Prostate gland (tissue), 2 donors: ENCODE results near the gene KRTAP10-11. TPM values are rescaled to one million over a fixed set of nuclear protein-coding genes. Genes with fewer than 3 reads are reported as not detected.
"Not testable (repeated sequence)": the region's sequence is repeated elsewhere in the genome, so short reads cannot be mapped to it uniquely, and the experiment has no call there.

Experiments used
- DNase-seq: peaks from one replicate; pipeline ENCODE4 v3.0.0-alpha.2; 2019; ENCODE audit warnings: low spot score
- H3K27ac ChIP-seq, 2 donors: fragments of 200-600 bp; sonication (generic); 2 replicates each; pipeline ENCODE4 v1.5.1; 2017 to 2019
- H3K27me3 ChIP-seq: fragments of 200-600 bp; sonication (generic); replicated peaks from 2 replicates; pipeline ENCODE4 v1.5.1; 2019; ENCODE audit not compliant: insufficient read depth
- H3K36me3 ChIP-seq, 2 donors: fragments of 200-600 bp; sonication (generic); 1 replicate in 1 of 2; 2 replicates in 1 of 2; pipeline versions ENCODE4 v1.5.1 to v1.8.1; 2017 to 2019
- H3K4me1 ChIP-seq: fragments of 200-600 bp; sonication (generic); replicated peaks from 2 replicates; pipeline ENCODE4 v1.5.1; 2019
- H3K4me3 ChIP-seq, 2 donors: fragments of 200-600 bp; sonication (generic); 2 replicates each; pipeline ENCODE4 v1.5.1; 2017 to 2019
- H3K9me3 ChIP-seq: fragments of 200-600 bp; sonication (generic); 2 replicates; pipeline ENCODE4 v1.5.1; 2017
- POLR2A ChIP-seq: fragments of 450-650 bp; IDR thresholded peaks from one replicate; pipeline ENCODE4 v1.6.1; 2016; ENCODE audit warnings: antibody characterized with exemption, mild to moderate bottlenecking
- POLR2AphosphoS5 ChIP-seq: sonication (generic); formaldehyde crosslinking; IDR thresholded peaks from one replicate; pipeline ENCODE4 v1.6.1; 2017; ENCODE audit warnings: antibody characterized with exemption
- WGBS: methylation state at CpG from one replicate; pipeline ENCODE4 v1.1.5; 2018; 5-methylcytosine and 5-hydroxymethylcytosine counted together
- intact Hi-C: fragments of 100-400 bp; cut with DNase I; formaldehyde crosslinking; loops from one replicate; pipeline ENCODE4 v1.14.2; 2022
- total RNA-seq, 2 donors: library from RNA; depleted of rRNA; stranded (reverse); fragments of >200 nt; gene quantifications; one replicate each; pipeline ENCODE4 v1.1.0, GENCODE V29; 2016
- TF ChIP-seq, protein P1 (sequence below), 4 experiments: fragments of 200-600 bp in 2 of 4; fragments of 450-650 bp in 2 of 4; sonication (generic) in 2 of 4; IDR thresholded peaks; 1 replicate in 3 of 4; 2 replicates in 1 of 4; pipeline ENCODE4 v1.5.1; 2016 to 2019; ENCODE audit warnings: antibody characterized with exemption in 4 of 4, mild to moderate bottlenecking in 2 of 4, moderate library complexity in 2 of 4

The KRTAP10-11 gene
- total RNA-seq, 2 donors from 2014 or later: not detected

DNA sequence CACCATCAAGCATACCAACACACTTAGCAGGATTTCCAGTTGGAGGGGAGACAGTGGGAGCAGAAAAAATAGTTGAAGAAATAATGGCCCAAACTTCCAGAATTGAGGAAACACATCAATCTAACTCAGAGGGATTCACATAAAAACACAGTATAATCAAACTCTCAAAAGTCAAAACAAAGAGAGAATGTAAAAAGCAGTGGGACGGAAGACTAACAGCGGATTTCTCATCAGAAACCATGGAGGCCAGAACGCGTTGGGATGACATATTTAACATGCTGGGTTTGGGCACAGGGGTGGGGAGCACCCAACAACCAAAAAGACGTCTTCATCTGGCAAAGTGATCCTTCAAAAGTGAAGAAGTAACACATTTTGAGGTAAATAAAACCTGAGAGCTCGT is 26.3 kb upstream of the KRTAP10-11 start:
- no peak for DNase-seq
- H3K4me3 ChIP-seq: no peak overlapping the region
- no peaks in the 10 kb centered on the region for H3K9me3 ChIP-seq
- 92% methylated on average over 6 of the region's 6 CpGs for WGBS
- H3K4me1 ChIP-seq: no peaks in the 10 kb centered on the region
- no peak for TF ChIP-seq POLR2AphosphoS5
- TF ChIP-seq POLR2A: no peak
- TF ChIP-seq, protein P1, sequence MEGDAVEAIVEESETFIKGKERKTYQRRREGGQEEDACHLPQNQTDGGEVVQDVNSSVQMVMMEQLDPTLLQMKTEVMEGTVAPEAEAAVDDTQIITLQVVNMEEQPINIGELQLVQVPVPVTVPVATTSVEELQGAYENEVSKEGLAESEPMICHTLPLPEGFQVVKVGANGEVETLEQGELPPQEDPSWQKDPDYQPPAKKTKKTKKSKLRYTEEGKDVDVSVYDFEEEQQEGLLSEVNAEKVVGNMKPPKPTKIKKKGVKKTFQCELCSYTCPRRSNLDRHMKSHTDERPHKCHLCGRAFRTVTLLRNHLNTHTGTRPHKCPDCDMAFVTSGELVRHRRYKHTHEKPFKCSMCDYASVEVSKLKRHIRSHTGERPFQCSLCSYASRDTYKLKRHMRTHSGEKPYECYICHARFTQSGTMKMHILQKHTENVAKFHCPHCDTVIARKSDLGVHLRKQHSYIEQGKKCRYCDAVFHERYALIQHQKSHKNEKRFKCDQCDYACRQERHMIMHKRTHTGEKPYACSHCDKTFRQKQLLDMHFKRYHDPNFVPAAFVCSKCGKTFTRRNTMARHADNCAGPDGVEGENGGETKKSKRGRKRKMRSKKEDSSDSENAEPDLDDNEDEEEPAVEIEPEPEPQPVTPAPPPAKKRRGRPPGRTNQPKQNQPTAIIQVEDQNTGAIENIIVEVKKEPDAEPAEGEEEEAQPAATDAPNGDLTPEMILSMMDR (IDR thresholded peaks at IDR 0.05): no peak
- no peaks in the 10 kb centered on the region for H3K27me3 ChIP-seq
- intact Hi-C loops: no loop called here
- no peak overlapping the region for H3K27ac ChIP-seq
- H3K36me3 ChIP-seq: no peaks in the 10 kb centered on the region

DNA sequence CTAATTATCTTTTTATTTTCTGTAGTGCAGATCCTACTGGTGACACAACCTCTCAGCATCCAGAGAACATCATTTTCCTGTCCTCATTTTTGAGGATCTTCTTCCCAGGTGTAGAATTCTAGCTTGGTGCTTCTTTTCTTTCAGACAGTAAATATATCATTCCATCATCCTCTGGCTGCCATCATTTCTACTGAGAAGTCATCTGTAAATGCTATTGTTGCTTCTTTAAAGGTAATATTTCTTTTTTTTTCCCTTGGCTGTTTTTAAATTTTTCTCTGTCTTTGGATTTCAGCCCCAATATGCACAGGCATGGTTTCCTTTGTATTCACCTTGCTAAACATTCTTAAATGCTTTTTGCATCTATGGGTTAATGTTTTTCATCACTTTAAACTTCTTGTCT is 22.6 kb upstream of the KRTAP10-11 start:
- TF ChIP-seq, protein P1 (IDR thresholded peaks at IDR 0.05): no peak
- no peak for TF ChIP-seq POLR2A
- TF ChIP-seq POLR2AphosphoS5: no peak
- Histone ChIP-seq H3K27ac (no peak overlapping the region), H3K27me3 (no peaks in the 10 kb centered on the region), H3K4me1 (no peaks in the 10 kb centered on the region), H3K9me3 (no peaks in the 10 kb centered on the region), H3K36me3 (no peaks in the 10 kb centered on the region), H3K4me3 (no peak overlapping the region)
- no peak for DNase-seq
- intact Hi-C loops: no loop called here

DNA sequence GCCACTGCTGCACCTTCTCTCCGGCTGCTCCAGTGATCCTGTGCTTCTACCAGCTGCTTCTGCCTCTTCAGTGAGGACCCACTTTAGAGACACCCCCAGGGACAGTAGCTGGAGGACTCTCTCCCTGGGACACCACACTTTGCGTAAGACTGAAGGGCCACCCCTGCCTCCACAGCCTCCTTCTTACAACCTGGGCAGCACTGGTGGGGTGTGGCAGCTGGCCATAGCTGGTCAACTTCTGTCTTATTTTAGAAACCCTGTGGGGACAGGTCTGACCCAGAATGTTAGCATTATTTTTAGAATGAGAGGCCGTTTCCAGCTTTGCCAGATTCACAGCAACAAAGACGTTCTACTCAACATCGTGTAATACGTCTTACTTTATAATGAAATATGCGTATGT is 20.5 kb upstream of the KRTAP10-11 start:
- no peaks in the 10 kb centered on the region for H3K36me3 ChIP-seq
- no peaks in the 10 kb centered on the region for H3K27me3 ChIP-seq
- WGBS: 91% methylated on average over 7 of the region's 7 CpGs
- no peaks in the 10 kb centered on the region for H3K4me1 ChIP-seq
- no peak for DNase-seq
- H3K4me3 ChIP-seq: no peak overlapping the region
- H3K27ac ChIP-seq: no peak overlapping the region
- no peaks in the 10 kb centered on the region for H3K9me3 ChIP-seq
- TF ChIP-seq POLR2A (no peak), POLR2AphosphoS5 (no peak)
- TF ChIP-seq, protein P1 (IDR thresholded peaks at IDR 0.05): no peak
- intact Hi-C loops: no loop called here

DNA sequence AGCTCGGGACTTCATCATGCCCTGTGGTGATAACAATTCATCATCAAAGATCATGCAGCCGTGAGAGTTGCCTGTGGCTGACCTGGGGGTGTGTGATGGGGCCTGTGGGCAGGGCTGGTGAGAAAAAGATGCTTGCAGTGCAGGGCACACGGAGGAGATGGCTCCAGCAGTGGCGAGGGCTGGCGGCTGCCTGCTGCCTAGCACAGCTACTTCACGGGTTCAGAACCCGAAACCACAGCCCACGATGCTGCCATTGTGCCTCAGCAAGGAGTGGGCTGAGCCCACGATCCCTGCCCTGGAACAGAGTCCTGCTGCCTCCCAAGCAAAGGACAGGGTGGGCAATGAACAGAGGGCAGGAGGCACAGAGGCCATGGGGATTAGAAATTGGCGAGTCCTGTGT is 20.0 kb upstream of the KRTAP10-11 start:
- intact Hi-C loops: no loop called here
- WGBS: 75% methylated on average over 10 of the region's 10 CpGs
- no peaks in the 10 kb centered on the region for H3K4me1 ChIP-seq
- no peak for DNase-seq
- TF ChIP-seq POLR2A (no peak), POLR2AphosphoS5 (no peak)
- TF ChIP-seq, protein P1 (IDR thresholded peaks at IDR 0.05): no peak
- H3K36me3 ChIP-seq: no peaks in the 10 kb centered on the region
- H3K4me3 ChIP-seq: no peak overlapping the region
- no peaks in the 10 kb centered on the region for H3K9me3 ChIP-seq
- H3K27ac ChIP-seq: no peak overlapping the region
- H3K27me3 ChIP-seq: no peaks in the 10 kb centered on the region

DNA sequence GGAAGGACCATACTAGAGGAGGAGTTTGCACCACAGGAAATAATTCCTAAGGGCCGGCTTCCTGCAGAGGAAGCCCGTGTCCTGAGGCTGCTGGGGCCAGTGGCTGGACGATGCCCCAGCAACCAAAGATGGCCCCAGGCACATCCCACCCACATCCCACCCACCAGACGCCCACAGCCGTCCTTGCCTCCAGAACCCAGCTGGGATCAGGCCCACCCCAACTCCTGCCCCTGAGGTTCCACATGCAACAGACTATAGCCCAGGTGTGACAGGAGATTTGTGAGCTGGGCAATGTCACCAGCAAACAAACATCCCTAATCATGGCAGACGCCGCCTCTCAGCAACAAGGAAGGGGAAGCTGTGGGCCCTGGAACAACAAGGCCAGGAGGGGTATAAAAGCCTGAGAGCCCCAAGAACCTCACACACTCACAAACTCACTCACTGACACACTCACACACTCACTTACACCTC is 19.5 kb upstream of the KRTAP10-11 start, which contains the start of gene KRTAP10-9:
TSS of gene KRTAP10-9 (plus strand) at position 421 of the 471 bp plus-strand sequence. CDS start 79 bp downstream, outside the sequence.
- WGBS: 59% methylated on average over 7 of the region's 7 CpGs
- Histone ChIP-seq H3K36me3 (no peaks in the 10 kb centered on the region), H3K27me3 (no peaks in the 10 kb centered on the region), H3K27ac (no peak within 1 kb of the TSS), H3K4me3 (no peak within 1 kb of the TSS), H3K9me3 (no peaks in the 10 kb centered on the region), H3K4me1 (no peaks in the 10 kb centered on the region)
- TF ChIP-seq POLR2A: no peak
- TF ChIP-seq POLR2AphosphoS5: no peak
- TF ChIP-seq, protein P1 (IDR thresholded peaks at IDR 0.05): no peak
- intact Hi-C loops: no loop called here
- DNase-seq: no peak

DNA sequence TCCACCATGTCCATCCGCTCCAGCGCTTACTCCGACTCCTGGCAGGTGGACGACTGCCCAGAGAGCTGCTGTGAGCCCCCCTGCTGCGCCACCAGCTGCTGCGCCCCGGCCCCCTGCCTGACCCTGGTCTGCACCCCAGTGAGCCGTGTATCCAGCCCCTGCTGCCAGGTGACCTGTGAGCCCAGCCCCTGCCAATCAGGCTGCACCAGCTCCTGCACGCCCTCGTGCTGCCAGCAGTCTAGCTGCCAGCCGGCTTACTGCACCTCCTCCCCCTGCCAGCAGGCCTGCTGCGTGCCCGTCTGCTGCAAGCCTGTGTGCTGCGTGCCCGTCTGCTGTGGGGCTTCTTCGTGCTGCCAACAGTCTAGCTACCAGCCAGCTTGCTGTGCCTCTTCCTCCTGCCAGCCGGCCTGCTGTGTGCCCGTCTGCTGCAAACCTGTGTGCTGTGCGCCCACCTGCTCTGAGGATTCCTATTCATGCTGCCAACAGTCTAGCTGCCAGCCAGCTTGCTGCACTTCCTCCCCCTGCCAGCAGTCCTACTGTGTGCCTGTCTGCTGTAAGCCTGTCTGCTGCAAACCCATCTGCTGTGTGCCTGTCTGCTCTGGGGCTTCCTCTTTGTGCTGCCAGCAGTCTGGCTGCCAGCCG is 18.9 kb upstream of the KRTAP10-11 start:
- H3K27me3 ChIP-seq, H3K27ac ChIP-seq, H3K4me1 ChIP-seq, intact Hi-C loops, H3K36me3 ChIP-seq, H3K4me3 ChIP-seq, H3K9me3 ChIP-seq, DNase-seq: not testable (repeated sequence)
- WGBS: 75% methylated on average over 17 of the region's 20 CpGs

DNA sequence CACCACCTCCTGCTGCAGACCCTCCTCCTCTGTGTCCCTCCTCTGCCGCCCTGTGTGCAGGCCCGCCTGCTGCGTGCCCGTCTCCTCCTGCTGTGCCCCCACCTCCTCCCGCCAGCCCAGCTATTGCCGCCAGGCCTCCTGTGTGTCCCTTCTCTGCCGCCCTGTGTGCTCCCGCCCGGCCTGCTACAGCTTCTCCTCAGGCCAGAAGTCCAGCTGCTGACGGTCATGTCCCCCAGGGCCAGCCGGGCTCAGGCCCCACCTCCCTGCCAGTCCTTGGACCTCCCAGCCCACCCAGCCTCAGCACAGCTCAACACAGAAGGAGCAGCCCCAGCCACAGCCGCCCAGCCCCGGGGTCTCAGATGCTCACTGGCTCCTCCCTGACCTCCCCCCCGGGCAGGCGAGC is 18.4 kb upstream of the KRTAP10-11 start:
- 23% methylated on average over 9 of the region's 15 CpGs for WGBS
- intact Hi-C loops, H3K27me3 ChIP-seq, H3K36me3 ChIP-seq, H3K4me1 ChIP-seq, H3K4me3 ChIP-seq, H3K9me3 ChIP-seq, H3K27ac ChIP-seq, DNase-seq: not testable (repeated sequence)
